Measurements from ENCODE around the gene LBHD1.
A peak's percentile ranks its signal among the peaks of the same experiment; 100 is the strongest.
"Not testable (repeated sequence)": the region's sequence is repeated elsewhere in the genome, so short reads cannot be mapped to it uniquely, and the experiment has no call there.

The LBHD1 gene

GRCh38 chr11:62621027-62621566 lies 51.0 kb downstream of the LBHD1 start:
- Histone ChIP-seq H3K27me3 (ENCODE audit: insufficient read depth, low read length) (no peaks in the 10 kb centered on the region), H2AFZ (ENCODE audit: low read length, unreplicated experiment) (no peak overlapping the region), H3K4me3 (ENCODE audit: low read depth, low read length) (peak overlapping the region; percentile 85), H3K36me3 (ENCODE audit: insufficient read depth, low read length) (no peaks in the 10 kb centered on the region), H3K27ac (ENCODE audit: low read depth, low read length) (peak overlapping the region; percentile 93), H3K4me1 (ENCODE audit: control insufficient read depth, insufficient read depth, low read length, unreplicated experiment) (peaks cover 13% of the 10 kb centered on the region), H3K79me2 (ENCODE audit: control insufficient read depth, insufficient read depth, low read length, unreplicated experiment) (peaks cover 4% of the 10 kb centered on the region)

GRCh38 chr11:62616957-62617356 lies 55.1 kb downstream of the LBHD1 start:
- H3K4me3 ChIP-seq (ENCODE audit: low read depth, low read length); H3K79me2 ChIP-seq (ENCODE audit: control insufficient read depth, insufficient read depth, low read length, unreplicated experiment); H3K27me3 ChIP-seq (ENCODE audit: insufficient read depth, low read length); H3K27ac ChIP-seq (ENCODE audit: low read depth, low read length); H2AFZ ChIP-seq (ENCODE audit: low read length, unreplicated experiment); H3K36me3 ChIP-seq (ENCODE audit: insufficient read depth, low read length): not testable (repeated sequence)
- H3K4me1 ChIP-seq (ENCODE audit: control insufficient read depth, insufficient read depth, low read length, unreplicated experiment) = peaks cover 20% of the 10 kb centered on the region

- no peaks in the 10 kb centered on the region for H3K36me3 ChIP-seq (ENCODE audit: insufficient read depth, low read length)
- H3K4me3 ChIP-seq (ENCODE audit: low read depth, low read length) = no peak overlapping the region
- no peak overlapping the region for H3K27ac ChIP-seq (ENCODE audit: low read depth, low read length)
- no peak overlapping the region for H2AFZ ChIP-seq (ENCODE audit: low read length, unreplicated experiment)
- peaks cover 24% of the 10 kb centered on the region for H3K4me1 ChIP-seq (ENCODE audit: control insufficient read depth, insufficient read depth, low read length, unreplicated experiment)
- peaks cover 10% of the 10 kb centered on the region for H3K79me2 ChIP-seq (ENCODE audit: control insufficient read depth, insufficient read depth, low read length, unreplicated experiment)
- no peaks in the 10 kb centered on the region for H3K27me3 ChIP-seq (ENCODE audit: insufficient read depth, low read length)
Measured at GRCh38 chr11:62615521-62615920, 56.5 kb downstream of the LBHD1 start.

GRCh38 chr11:62614275-62614674 lies 57.8 kb downstream of the LBHD1 start:
- Histone ChIP-seq H3K27ac (ENCODE audit: low read depth, low read length) (no peak overlapping the region), H3K4me3 (ENCODE audit: low read depth, low read length) (no peak overlapping the region), H3K4me1 (ENCODE audit: control insufficient read depth, insufficient read depth, low read length, unreplicated experiment) (peaks cover 20% of the 10 kb centered on the region), H3K79me2 (ENCODE audit: control insufficient read depth, insufficient read depth, low read length, unreplicated experiment) (peaks cover 9% of the 10 kb centered on the region), H2AFZ (ENCODE audit: low read length, unreplicated experiment) (no peak overlapping the region), H3K36me3 (ENCODE audit: insufficient read depth, low read length) (no peaks in the 10 kb centered on the region), H3K27me3 (ENCODE audit: insufficient read depth, low read length) (no peaks in the 10 kb centered on the region)

- no peak overlapping the region for H2AFZ ChIP-seq (ENCODE audit: low read length, unreplicated experiment)
- H3K79me2 ChIP-seq (ENCODE audit: control insufficient read depth, insufficient read depth, low read length, unreplicated experiment) = peaks cover 8% of the 10 kb centered on the region
- H3K4me3 ChIP-seq (ENCODE audit: low read depth, low read length) = no peak overlapping the region
- peaks cover 20% of the 10 kb centered on the region for H3K4me1 ChIP-seq (ENCODE audit: control insufficient read depth, insufficient read depth, low read length, unreplicated experiment)
- no peaks in the 10 kb centered on the region for H3K27me3 ChIP-seq (ENCODE audit: insufficient read depth, low read length)
- no peaks in the 10 kb centered on the region for H3K36me3 ChIP-seq (ENCODE audit: insufficient read depth, low read length)
- H3K27ac ChIP-seq (ENCODE audit: low read depth, low read length) = peak overlapping the region; percentile 56
Measured at GRCh38 chr11:62613291-62613778, 58.7 kb downstream of the LBHD1 start.
